GM21737 (cell line): Measurements from ENCODE around the gene TWIST2.

Source experiments
- ATAC-seq: cut with Tn5 transposase; IDR thresholded peaks from one replicate; pipeline ENCODE4 v1.9.1; 2021; ENCODE audit warnings: mild to moderate bottlenecking, moderate library complexity; ENCODE audit not compliant: unreplicated experiment

TWIST2 gene

GRCh38 chr2:238835726-238836301, 12.1 kb upstream of the TWIST2 start:
- no peak for ATAC-seq

- no peak for ATAC-seq
These were observed 9.0 kb upstream of the TWIST2 start for GRCh38 chr2:238838786-238839327.

- ATAC-seq: no peak
These were observed 8.5 kb upstream of the TWIST2 start for GRCh38 chr2:238839428-238839827.

GRCh38 chr2:238841542-238842164, 6.2 kb upstream of the TWIST2 start:
- no peak for ATAC-seq

- no peak for ATAC-seq
These were observed 4.4 kb upstream of the TWIST2 start for GRCh38 chr2:238843476-238843875.

GRCh38 chr2:238845583-238846377, 2.1 kb upstream of the TWIST2 start:
- no peak for ATAC-seq

- no peak for ATAC-seq
These were observed 1.6 kb upstream of the TWIST2 start for GRCh38 chr2:238846378-238846627.

- ATAC-seq: no peak
These were observed 1.1 kb upstream of the TWIST2 start for GRCh38 chr2:238846628-238847418.

GRCh38 chr2:238847419-238847801, 475 bp upstream of the TWIST2 start:
- no peak for ATAC-seq

GRCh38 chr2:238848691-238848975, 748 bp downstream of the TWIST2 start:
- ATAC-seq: no peak

GRCh38 chr2:238848976-238849853, 1.3 kb downstream of the TWIST2 start:
- no peak for ATAC-seq

- ATAC-seq: no peak
These were observed 2.2 kb downstream of the TWIST2 start for GRCh38 chr2:238850091-238850490.

GRCh38 chr2:238851026-238851425, 3.1 kb downstream of the TWIST2 start:
- ATAC-seq: no peak

- no peak for ATAC-seq
These were observed 3.9 kb downstream of the TWIST2 start for GRCh38 chr2:238851761-238852160.

- ATAC-seq: no peak
These were observed 4.5 kb downstream of the TWIST2 start for GRCh38 chr2:238852206-238852869.

GRCh38 chr2:238853218-238853617, 5.3 kb downstream of the TWIST2 start:
- no peak for ATAC-seq

- ATAC-seq: no peak
These were observed 5.8 kb downstream of the TWIST2 start for GRCh38 chr2:238853721-238854120.

- ATAC-seq: no peak
These were observed 6.4 kb downstream of the TWIST2 start for GRCh38 chr2:238854246-238854645.

- ATAC-seq: no peak
These were observed 6.9 kb downstream of the TWIST2 start for GRCh38 chr2:238854699-238855229.

- no peak for ATAC-seq
These were observed 7.4 kb downstream of the TWIST2 start for GRCh38 chr2:238855299-238855698.
